IPS DF 4.7 (cell line): ENCODE measurements around the gene PAPSS2.
"Not testable (repeated sequence)": the region's sequence is repeated elsewhere in the genome, so short reads cannot be mapped to it uniquely, and the experiment has no call there.

Experiments
- DNase-seq: peaks from one replicate; pipeline ENCODE4 v3.0.0-alpha.2; 2013; ENCODE audit warnings: low spot score; ENCODE audit errors: extremely low read depth

The PAPSS2 gene

DNA sequence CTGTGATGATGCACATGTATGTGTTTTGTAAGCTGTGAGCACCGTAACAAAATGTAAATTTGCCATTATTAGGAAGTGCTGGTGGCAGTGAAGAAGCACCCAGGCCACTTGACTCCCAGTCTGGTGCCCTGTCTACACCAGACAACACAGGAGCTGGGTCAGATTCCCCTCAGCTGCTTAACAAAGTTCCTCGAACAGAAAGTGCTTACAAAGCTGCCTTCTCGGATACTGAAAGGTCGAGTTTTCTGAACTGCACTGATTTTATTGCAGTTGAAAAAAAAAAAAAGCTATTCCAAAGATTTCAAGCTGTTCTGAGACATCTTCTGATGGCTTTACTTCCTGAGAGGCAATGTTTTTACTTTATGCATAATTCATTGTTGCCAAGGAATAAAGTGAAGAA, 87.2 kb downstream of the PAPSS2 start:
- no peak for DNase-seq

DNA sequence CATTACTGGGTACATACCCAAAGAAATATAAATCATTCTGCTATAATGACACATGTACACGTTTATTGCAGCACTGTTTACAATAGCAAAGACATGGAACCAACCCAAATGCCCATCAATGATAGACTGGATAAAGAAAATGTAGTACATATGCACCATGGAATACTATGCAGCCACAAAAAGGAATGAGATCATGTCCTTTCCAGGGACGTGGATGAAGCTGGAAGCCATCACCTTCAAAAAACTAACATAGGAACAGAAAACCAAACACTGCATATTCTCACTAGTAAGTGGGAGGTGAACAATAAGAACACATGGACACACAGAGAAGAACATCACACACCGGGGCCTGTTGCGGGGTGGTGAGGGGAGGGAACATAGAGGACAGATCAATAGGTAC, 88.6 kb downstream of the PAPSS2 start:
- not testable (repeated sequence) for DNase-seq

DNA sequence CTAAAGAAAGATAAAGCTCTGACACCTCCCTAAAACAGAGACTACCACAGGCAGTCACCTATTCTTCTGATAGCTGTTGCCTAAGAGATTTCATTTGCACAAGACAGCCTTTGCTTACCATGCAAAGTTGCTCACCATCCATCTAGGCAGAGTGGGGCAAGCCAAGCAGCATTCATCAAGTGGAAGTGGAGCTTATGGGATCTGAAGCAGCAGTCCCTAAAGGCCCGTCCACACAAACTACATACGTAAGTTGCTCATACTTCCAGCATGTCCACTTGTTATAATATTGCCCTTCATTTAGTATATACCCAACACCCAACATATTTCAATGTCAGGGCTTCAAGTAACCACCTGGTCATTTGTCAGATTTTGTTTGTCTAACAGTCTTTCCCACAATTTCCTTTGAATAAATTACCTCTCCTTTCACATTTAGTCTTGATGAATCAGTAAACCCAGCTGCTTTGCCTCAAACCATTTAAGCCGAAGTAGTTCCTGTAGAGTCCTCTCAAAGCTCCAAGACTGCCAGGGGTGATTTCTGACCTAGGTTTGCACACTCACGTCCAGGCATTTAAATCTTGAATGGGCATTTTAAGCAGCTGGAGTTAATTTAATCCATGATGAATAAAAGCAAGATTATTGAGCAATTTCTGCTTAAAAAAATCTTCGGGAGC, 90.5 kb downstream of the PAPSS2 start:
- DNase-seq: no peak

DNA sequence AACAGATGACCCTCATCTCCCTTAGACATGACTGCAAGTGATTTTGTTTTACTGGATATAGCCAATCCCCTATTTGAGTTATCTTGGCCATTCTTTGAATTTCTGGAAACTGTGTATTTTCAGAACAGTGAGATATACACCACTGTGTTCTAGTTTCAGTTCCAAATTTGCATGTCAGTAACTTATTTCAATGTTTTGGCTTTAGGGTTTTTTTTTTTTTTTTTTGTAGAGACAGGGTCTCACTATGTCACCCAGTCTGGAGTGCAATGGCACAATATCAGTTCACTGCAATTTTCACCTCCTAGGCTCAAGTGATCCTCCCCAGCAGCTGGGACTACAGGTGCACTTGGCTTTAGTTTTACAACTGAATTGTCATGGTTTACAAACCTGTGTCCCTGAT, 91.1 kb downstream of the PAPSS2 start:
- DNase-seq: no peak

DNA sequence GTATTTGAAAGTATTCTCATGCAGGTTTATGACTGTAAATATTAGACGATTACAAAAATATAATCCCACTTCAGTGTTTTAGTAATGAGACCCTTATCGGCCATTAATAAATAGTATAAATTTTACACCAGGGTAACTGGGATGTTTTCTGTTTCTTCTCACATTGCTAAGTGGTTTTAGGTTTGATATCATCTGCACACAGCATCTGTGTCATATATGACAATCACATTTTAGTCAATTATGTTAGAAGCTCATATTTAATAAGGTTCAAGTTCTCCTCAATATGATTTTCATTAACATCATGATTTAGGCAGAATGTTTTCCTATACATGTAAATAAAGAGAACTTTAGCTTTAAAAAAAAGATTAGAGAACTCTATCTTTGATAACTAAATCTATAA, 91.6 kb downstream of the PAPSS2 start:
- no peak for DNase-seq

DNA sequence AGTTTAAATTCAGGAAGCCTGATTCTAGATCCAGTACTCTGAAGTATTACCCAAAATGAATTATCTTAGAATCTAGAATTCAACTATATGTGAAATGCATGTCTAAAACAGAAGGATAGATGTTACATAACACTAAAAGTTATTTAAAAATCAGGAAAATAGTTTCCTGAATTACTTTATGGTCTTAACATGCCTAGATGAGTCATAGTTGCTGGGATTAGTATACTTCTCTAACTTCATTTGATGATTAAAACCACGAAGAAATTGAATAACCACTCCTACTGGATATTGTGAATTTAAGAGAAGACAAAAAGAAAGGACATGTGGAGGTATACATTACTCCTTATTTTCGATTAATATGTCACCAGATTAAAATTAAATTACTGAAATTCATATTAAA, 92.9 kb downstream of the PAPSS2 start:
- DNase-seq: no peak

DNA sequence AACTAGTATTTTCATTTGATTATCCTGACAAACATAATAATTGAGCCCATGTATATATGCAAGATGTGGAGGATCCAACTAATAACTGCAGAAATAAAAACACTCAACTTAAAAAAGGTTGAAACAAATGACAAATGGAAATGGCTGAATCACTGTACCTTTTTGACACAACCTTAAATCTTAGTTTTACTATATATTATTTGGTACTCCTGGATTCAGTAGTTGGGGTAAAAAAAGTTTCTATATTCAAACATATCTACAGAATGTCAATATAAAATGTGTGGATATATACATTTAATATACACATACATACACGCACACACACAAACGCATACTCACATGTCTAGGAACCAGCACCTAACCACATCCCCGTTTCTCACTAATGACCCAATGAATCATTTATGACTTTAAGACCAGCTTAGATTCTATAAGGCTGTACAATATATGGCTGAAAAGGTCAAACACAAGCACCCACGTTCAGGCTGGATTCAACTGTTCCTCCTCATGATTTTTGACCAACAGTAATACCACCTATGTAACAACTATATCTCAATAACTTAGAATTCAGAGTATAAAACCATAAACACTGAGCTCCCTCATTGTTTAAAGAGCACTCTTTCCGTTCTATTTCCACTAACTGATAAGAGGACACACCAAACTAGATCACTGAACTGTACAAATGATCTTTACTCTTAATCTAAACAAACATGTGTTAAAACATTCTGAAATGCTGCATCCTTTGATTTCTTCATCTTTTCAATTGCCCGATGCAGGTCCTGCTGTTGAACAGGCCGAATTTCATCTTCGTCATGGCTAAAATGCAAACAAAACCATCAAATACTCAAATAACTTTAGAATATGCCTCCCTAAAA, 94.6 kb downstream of the PAPSS2 start:
- DNase-seq: no peak

DNA sequence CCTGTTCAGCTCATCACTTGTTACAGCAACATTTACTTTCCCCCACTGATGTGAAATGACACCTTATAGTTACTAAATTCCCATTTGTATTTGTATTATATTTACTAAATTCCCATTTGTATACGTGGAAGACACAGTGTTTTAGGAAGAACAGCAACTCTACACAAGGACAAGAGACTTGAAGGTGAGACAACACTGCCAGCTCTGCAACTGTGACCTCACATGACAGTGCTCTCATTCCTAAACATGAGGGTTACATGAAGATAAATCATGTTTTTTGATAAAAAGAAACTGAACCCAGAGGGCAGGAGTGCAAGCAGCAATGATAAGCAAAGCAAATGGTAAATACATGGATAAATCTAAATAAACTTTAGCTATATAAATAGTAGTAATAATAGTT, 98.0 kb downstream of the PAPSS2 start:
- no peak for DNase-seq

DNA sequence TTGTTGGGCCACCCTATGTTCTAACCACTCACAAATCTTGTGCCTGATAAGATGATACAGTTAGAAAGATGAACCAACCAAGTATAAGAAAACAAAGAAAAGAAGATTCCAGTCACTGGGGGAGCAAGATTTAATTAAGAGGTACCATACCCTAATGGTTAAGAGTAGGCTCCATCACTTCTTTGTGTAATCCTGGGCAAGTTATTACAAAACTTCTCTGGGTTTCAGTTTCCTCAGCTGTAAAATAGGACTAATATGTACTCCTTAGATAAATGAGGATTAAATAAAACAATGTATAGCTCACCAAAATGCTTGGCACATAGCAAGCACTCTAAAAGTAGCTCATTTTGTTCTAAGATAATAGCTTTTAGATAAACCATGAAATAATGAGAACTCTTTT, 99.9 kb downstream of the PAPSS2 start:
- DNase-seq: no peak

DNA sequence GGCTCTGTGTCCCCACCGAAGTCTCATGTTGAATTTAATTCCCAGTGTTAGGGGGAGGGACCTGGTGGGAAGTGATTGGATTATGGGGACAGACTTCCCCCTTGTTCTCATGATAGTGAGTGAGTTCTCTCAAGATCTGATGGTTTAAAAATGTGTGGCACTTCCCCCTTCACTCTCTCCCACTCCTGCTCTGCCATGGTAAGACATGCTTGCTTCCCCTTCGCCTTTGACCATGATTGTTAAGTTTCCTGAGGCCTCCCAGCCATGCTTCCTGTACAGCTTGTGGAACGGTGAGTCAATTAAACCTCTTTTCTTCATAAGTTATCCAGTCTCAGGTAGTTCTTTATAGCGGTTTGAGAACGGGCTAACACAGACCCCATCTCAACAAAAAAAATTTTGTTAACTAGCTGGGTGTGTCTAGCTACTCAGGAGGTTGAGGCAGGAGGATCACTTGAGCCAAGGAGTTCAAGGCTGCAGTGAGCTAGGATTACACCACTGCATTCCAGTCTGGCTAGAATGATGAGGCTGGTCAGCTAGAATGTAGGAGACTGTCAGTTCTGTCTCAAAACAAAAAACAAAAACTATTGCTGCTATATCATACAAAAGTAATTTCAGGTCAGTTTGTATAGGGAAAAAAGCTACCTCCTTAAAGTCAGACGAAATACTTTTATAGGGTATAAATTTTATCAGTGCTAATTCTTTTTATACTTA, 100.7 kb downstream of the PAPSS2 start:
- DNase-seq: no peak

DNA sequence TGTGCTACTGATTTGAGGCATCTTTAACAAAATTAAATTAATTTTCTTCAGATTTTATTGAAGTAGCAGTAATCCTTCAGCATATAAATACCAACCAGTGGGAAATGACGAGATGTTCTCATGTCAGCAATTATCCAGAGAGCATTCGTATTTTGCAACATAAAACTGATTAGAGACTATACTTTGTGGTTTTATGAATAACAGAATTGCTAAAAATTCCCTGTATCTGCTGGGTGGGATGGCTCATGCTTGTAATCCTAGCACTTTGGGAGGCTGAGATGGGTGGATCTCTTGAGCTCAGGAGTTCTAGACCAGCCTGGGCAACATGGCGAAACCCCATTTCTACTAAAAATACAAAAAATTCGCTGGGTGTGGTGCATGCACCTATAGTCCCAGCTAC, 101.5 kb downstream of the PAPSS2 start:
- DNase-seq: no peak

DNA sequence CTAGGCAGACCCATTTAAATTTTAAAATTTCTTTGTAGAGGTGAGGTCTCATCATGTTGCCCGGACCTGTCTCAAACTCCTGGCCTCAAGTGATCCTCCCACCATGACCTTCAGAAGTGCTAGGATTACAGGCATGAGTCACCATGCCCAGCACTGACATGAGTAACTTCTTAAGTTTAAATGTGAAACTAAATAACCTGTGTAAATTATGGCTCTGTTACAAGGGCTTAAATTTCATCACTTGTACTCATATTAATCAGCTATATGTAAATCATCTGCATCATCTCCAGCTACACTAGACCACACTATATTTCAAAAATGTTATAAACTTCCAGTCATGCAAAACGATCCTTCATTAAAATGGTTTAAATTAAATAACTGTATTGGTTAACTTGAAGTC, 102.2 kb downstream of the PAPSS2 start:
- DNase-seq: no peak

DNA sequence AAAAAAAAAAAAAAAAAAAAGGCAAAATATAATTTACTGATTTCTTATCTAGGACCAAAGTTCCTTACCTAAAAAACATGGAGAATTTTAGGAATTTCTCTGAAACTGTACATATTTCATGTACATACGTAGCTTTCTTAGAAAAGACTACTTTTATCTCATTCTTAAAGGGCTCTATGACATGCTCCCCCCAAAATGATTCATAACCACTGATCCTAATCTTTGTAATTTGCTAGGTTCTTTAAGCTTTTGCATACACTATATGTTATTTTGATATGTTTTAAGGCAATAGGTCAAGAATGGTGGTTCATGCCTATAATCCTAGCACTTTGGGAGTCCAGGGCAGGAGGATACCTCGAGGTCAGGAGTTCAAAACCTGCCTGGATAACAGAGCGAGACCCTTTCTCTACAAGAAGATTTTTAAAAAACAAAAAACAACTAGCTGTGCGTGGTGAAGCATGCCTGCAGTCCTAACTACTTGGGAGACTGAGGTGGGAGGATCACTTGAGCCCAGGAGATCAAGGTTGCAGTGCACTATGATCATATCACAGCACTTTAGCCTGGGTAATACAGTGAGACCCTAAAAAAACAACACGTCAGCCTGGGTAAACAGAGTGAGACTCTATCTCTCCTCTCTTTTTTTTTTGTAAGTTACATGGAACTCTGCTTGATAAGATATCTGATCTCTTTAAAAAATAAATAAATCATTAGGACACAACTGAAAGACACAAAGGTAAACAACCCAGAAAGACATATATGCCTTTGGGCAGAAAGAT, 103.6 kb downstream of the PAPSS2 start:
- DNase-seq: no peak

DNA sequence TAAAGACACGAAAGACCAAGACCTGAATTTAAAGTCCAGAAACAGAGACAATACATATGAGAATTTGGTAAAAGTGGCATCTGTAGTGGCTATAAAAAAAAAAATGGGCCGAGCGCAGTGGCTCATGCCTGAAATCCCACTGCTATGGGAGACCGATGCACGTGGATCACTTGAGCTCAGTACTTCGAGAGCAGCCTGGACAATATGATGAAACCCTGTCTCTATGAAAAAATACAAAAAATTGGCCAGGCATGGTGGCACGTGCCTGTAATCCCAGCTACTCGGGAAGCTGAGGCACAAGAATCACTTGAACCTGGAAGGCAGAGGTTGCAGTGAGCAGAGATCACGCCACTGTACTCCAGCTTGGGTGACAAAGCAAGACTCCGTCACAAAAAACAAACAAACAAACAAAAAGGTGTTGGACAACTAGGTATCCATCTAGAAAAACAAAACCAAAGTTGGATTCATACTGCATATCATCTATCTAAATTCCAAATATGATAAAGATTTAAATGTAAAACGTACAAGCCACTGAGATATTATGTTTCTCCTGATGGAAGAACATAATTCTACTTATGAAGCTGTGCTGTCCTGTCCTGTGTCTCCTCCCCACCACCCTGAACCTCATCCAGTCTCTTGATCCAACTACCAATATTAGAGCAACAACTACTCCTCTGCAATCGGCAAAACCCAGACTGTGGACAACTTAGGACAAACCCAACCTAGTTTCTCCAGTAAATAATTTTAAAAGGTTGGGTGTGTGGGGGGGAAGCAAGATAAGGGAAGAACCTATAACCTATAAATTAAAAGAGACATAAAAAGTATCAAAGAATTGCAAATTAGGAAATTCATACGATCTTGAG, 104.6 kb downstream of the PAPSS2 start:
- DNase-seq: no peak

DNA sequence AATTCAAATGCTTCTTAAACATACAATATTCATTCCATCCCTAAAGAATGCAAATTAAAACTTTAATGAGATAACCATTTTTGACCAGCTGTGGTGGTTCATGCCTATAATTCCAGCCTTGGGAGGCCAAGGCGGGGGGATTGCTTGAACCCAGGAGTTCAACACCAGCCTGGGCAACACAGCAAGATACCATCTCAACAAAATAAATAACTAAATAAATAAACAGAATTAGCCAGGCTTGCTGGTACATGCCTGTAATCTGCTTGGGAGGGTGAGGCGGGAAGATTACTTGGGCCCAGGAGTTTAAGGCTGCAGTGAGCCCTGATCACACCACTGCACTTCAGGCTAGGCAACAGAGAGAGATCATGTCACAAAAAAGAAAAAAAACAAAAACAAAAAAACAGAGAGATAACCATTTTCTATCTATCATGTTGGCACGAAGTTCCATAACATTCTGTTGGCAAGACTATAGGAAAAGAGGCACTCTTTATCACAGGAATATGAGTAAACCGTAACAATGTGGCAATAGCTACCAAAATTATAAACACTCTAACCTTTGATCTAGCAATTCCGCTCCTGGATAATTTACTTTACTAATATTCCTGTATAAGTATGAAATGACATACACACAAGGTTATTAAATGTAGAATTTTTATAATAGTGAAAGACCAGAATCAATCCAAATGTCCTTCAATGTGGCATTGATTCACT, 106.1 kb downstream of the PAPSS2 start:
- no peak for DNase-seq

DNA sequence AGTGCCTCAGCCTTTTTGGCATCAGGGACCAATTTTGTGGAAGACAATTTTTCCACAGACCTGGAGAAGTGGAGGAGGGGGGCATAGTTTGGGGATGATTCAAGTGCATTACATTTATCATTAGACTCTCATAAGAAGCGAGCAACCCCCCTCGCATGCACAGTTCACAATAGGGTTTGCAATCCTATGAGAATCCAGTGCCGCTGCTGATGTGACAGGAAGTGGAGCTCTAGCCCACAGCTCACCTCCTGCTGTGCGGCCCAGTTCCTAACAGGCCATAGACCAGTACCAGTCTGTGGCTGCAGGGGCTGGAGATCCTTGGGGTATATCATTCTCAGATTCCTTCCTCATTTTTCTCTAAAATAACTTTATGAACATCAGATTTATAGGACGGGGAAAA, 107.6 kb downstream of the PAPSS2 start:
- no peak for DNase-seq

DNA sequence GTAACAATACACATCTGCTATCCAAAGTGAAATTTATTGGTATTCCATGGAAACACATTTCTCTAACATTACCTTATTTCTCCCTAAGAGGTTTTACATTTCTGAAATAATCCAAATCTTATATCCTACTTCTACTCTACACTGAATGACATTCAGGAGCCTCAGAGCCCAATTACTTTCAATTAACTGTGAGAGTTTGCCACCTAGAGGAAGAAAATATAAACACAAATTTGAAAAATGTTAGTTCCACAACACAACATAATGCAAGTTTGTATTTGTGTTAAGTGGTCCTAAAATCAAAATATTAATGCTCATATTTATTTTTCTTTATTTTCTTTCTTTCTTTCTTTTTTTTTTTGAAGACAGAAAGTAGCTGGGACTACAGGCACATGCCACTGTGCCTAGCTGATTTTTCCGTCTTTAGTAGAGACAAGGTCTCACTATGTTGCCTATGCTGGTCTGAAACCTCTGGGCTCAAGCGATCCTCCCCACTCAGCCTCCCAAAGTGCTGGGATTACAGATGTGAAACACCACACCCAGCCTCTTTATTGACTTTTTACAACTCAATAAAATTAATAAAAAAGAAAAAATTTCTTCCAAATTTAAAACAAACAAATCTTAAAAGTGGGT, 112.3 kb downstream of the PAPSS2 start:
- DNase-seq: no peak

DNA sequence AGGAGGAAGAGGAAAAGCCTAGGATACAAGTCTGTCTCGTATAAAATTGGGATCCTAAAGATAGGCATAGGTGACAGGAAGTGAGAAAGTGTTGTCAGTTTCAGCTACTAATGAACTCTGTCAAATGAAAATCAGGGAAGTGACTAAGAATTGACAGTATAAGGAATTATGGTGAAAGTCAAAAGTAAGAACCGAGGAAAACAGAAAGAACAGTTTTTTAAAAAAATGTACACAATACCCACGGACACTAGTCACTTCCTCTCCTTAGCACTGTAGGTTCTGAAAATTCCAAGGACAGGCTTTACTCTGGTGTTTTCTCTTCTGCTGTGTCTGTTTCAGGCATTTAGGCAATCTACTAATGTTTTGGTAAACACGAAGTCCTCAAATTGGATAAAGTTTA, 116.1 kb downstream of the PAPSS2 start:
- DNase-seq: no peak

DNA sequence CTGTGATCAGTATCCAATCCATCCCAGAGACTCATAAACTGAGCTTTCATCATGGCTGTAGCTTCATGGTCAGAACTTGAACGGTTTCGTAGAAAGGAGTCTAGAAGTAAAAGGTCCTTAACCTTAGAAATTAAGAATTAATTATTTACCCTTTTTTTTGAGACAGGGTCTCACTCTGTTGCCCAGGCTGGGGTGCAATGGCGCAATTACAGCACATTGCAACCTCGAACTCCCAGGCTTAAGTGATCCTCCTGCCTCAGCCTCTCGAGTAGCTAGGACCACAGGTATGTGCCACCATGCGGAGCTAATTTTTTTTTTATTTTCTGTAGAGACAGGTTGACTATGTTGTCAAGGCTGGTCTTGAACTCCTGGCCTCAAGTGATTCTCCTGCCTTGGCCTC, 116.7 kb downstream of the PAPSS2 start:
- DNase-seq: no peak

DNA sequence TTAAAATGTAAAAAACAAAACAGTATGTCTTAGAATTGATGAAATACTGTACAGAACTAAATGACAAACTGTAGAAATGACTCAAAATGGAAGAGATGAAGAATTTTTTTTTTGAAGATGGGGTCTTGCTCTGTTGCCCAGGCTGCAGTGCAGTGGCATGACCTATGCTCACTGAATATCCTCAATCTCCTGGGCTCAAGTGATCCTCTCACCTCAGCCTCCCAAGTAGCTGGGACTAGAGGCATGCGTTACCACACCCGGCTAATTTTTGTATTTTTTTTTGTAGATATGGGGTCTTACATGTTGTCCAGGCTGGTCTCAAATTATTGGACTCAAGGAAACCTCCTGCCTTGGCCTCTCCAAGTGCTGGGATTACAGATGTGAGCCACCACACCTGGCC, 121.9 kb downstream of the PAPSS2 start:
- no peak for DNase-seq
